Endothelial cell (in vitro differentiated cells): ENCODE measurements around the gene LASP1NB. TPM values are rescaled to one million over a fixed set of nuclear protein-coding genes. Genes with fewer than 3 reads are reported as not detected.

Experiments
- DNase-seq: peaks from one replicate; pipeline ENCODE4 v3.0.0; 2021; ENCODE audit warnings: low spot score
- H3K27ac Mint-ChIP-seq: one replicate; pipeline ENCODE4 v1.8.0; 2021; ENCODE audit warnings: mixed read lengths, inconsistent platforms; ENCODE audit not compliant: unreplicated experiment
- H3K27me3 Mint-ChIP-seq: one replicate; pipeline ENCODE4 v1.8.0; 2021; ENCODE audit warnings: mild to moderate bottlenecking, moderate library complexity, mixed read lengths, inconsistent platforms; ENCODE audit not compliant: unreplicated experiment
- H3K36me3 Mint-ChIP-seq: one replicate; pipeline ENCODE4 v1.8.0; 2021; ENCODE audit warnings: mild to moderate bottlenecking, low read depth, mixed read lengths, inconsistent platforms; ENCODE audit not compliant: unreplicated experiment
- H3K4me1 Mint-ChIP-seq: one replicate; pipeline ENCODE4 v1.8.0; 2021; ENCODE audit warnings: mild to moderate bottlenecking, mixed read lengths, inconsistent platforms; ENCODE audit not compliant: unreplicated experiment
- H3K4me3 Mint-ChIP-seq: one replicate; pipeline ENCODE4 v1.8.0; 2021; ENCODE audit warnings: mild to moderate bottlenecking, mixed read lengths, inconsistent platforms; ENCODE audit not compliant: unreplicated experiment
- H3K9me3 Mint-ChIP-seq: one replicate; pipeline ENCODE4 v1.8.0; 2021; ENCODE audit warnings: mixed read lengths, inconsistent platforms; ENCODE audit not compliant: unreplicated experiment
- CTCF ChIP-seq: fragments of 200-600 bp; sonication (generic); IDR thresholded peaks from one replicate; pipeline ENCODE4 v1.5.0; 2021; ENCODE audit warnings: antibody characterized with exemption; ENCODE audit not compliant: unreplicated experiment
- microRNA-seq: library from miRNA; unstranded; fragments of <30 nt; microRNA quantifications from one replicate; pipeline ENCODE4, GENCODE V29; 2020; ENCODE audit not compliant: unreplicated experiment
- total RNA-seq: library from RNA; stranded (reverse); fragmentation: NEBNext Ultra II Directional; extraction: Animal tissue kit (Norgen Biotek cat#: 25700); gene quantifications from one replicate; pipeline ENCODE4 v1.2.1, GENCODE V29; 2021; ENCODE audit not compliant: unreplicated experiment

The LASP1NB gene

GRCh38 chr17:38978180-38978579 is 52.8 kb downstream of the LASP1NB start:
- H3K27ac Mint-ChIP-seq, result no peak overlapping the region
- TF ChIP-seq CTCF, result no peak
- H3K27me3 Mint-ChIP-seq, result no peaks in the 10 kb centered on the region
- H3K9me3 Mint-ChIP-seq, result no peaks in the 10 kb centered on the region
- DNase-seq, result no peak
- no peaks in the 10 kb centered on the region for H3K36me3 Mint-ChIP-seq
- no peak overlapping the region for H3K4me3 Mint-ChIP-seq
- H3K4me1 Mint-ChIP-seq, result no peaks in the 10 kb centered on the region

Small RNAs within 50 kb of the gene (microRNA-seq; reads per million reads assigned to microRNA genes)
- gene MIR6779, result 0.56 reads per million

Other genes with a start within 250 kb of the LASP1NB start
- gene MLLT6, start 220.3 kb upstream of the LASP1NB start, total RNA-seq, result 33.8 TPM
- 17.0 TPM for gene CISD3, start 195.3 kb upstream of the LASP1NB start, total RNA-seq
- 79.4 TPM for gene PCGF2, start 177.3 kb upstream of the LASP1NB start, total RNA-seq
- gene PSMB3, start 172.9 kb upstream of the LASP1NB start, total RNA-seq, result 175 TPM
- gene PIP4K2B, start 126.1 kb upstream of the LASP1NB start, total RNA-seq, result 91.7 TPM
- gene CWC25, start 100.3 kb upstream of the LASP1NB start, total RNA-seq, result 18.1 TPM
- 2,464 TPM for gene RPL23, start 71.9 kb upstream of the LASP1NB start, total RNA-seq
- gene LASP1, start 55.6 kb upstream of the LASP1NB start, total RNA-seq, result 146 TPM
- not detected for gene FBXO47, start 41.8 kb downstream of the LASP1NB start, total RNA-seq
- 3.7 TPM for gene PLXDC1, start 226.0 kb downstream of the LASP1NB start, total RNA-seq
- gene ARL5C, start 240.5 kb downstream of the LASP1NB start, total RNA-seq, result not detected